Neural crest cell (in vitro differentiated cells): ENCODE measurements around the gene ZNF160. TPM values are rescaled to one million over a fixed set of nuclear protein-coding genes. Genes with fewer than 3 reads are reported as not detected.

ENCODE experiments used
- DNase-seq: peaks from one replicate; pipeline ENCODE4 v3.0.0; 2021; ENCODE audit warnings: low read depth, mixed read lengths, low spot score
- H3K27ac Mint-ChIP-seq: one replicate; pipeline ENCODE4 v1.8.0; 2021; ENCODE audit warnings: mild to moderate bottlenecking, mixed read lengths; ENCODE audit not compliant: unreplicated experiment
- H3K27me3 Mint-ChIP-seq: 2 replicates; pipeline ENCODE4 v1.8.0; 2021; ENCODE audit warnings: low read depth, mild to moderate bottlenecking, mixed read lengths
- H3K36me3 Mint-ChIP-seq: 2 replicates; pipeline ENCODE4 v1.8.0; 2021; ENCODE audit warnings: low read depth, mild to moderate bottlenecking, mixed read lengths
- H3K4me1 Mint-ChIP-seq: 2 replicates; pipeline ENCODE4 v1.8.0; 2021; ENCODE audit warnings: mixed read lengths
- H3K4me3 Mint-ChIP-seq: one replicate; pipeline ENCODE4 v1.8.0; 2021; ENCODE audit warnings: mild to moderate bottlenecking, mixed read lengths
- H3K9me3 Mint-ChIP-seq: 2 replicates; pipeline ENCODE4 v1.8.0; 2021; ENCODE audit warnings: mixed read lengths
- total RNA-seq: library from RNA; stranded (reverse); gene quantifications from 2 replicates; pipeline ENCODE4 v1.2.1, GENCODE V29; 2021
- TF ChIP-seq, protein P1 (sequence below): fragments of 200-600 bp; sonication (generic); conservative IDR thresholded peaks from 2 replicates; pipeline ENCODE4 v1.5.0; 2021; ENCODE audit warnings: antibody characterized with exemption, mild to moderate bottlenecking

ZNF160 gene
- total RNA-seq, 1 donor from 2014 or later, result 22.7 TPM

DNA sequence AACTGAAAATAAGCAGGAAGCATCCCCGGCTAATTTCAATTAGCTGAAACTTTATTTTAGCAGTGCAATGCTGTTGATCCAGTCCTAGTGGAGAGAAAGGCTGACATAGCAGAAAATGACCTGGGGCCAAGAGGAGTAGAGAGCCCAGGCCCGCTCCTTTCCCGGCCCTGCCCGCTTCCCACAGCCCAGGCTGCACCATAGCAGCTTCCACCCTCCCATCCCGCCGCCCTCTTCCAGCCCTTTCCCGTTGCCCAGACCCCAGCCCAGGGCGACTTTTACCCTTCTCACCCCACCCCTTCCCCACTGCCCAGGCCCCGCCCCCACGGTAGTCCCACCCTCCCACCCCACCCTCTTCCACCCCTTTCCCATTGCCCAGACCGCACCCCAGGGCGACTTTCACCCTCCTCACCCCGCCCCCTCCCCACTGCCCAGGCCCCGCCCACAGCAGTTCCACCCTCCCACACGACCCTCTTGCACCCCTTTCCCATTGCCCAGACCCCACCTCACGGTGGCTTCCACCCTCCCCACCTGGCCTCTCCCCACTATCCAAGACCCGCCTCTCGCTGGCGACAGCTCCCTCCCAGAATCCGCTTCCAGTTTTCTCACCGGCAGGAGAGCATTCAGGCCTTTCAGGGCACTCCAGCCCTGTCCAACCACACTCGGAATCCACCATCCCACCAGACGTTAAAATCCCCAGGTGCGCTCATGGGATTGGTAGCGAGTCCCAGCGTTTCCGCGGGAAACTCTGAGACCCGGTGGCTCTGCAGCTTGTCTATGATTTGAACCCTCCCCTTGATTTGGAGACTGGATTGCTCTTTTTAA, 8.3 kb downstream of the ZNF160 start:
- H3K36me3 Mint-ChIP-seq, result peaks cover 17% of the 10 kb centered on the region
- no peak overlapping the region for H3K27ac Mint-ChIP-seq
- H3K9me3 Mint-ChIP-seq, result no peaks in the 10 kb centered on the region
- DNase-seq, result no peak
- peaks cover 6% of the 10 kb centered on the region for H3K4me1 Mint-ChIP-seq
- TF ChIP-seq, protein P1, sequence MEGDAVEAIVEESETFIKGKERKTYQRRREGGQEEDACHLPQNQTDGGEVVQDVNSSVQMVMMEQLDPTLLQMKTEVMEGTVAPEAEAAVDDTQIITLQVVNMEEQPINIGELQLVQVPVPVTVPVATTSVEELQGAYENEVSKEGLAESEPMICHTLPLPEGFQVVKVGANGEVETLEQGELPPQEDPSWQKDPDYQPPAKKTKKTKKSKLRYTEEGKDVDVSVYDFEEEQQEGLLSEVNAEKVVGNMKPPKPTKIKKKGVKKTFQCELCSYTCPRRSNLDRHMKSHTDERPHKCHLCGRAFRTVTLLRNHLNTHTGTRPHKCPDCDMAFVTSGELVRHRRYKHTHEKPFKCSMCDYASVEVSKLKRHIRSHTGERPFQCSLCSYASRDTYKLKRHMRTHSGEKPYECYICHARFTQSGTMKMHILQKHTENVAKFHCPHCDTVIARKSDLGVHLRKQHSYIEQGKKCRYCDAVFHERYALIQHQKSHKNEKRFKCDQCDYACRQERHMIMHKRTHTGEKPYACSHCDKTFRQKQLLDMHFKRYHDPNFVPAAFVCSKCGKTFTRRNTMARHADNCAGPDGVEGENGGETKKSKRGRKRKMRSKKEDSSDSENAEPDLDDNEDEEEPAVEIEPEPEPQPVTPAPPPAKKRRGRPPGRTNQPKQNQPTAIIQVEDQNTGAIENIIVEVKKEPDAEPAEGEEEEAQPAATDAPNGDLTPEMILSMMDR, result no peak
- H3K4me3 Mint-ChIP-seq, result peak overlapping the region; percentile 47
- no peaks in the 10 kb centered on the region for H3K27me3 Mint-ChIP-seq

DNA sequence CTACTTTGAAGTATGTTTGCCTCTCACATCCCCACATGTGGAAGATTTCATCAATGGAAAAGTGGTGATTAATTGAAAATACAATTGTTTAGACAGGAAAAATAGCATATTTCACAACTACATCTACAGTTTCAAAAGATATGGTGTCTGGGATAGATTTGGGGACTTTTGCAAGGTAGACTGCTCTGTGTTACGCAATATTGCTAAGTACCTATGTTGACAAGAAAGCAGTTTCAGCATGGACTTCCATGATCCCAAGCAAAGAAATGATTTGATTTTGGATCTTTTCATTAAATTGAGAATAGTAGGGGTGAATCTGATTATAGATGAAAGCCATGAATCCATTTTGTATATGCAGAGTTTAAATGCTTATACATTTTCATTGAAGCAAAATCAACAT, 10.5 kb downstream of the ZNF160 start:
- Mint-ChIP-seq H3K4me1 (peaks cover 6% of the 10 kb centered on the region), H3K4me3 (no peak overlapping the region), H3K9me3 (no peaks in the 10 kb centered on the region), H3K36me3 (peaks cover 15% of the 10 kb centered on the region), H3K27me3 (no peaks in the 10 kb centered on the region), H3K27ac (no peak overlapping the region)
- no peak for DNase-seq
- TF ChIP-seq, protein P1, result no peak

- Mint-ChIP-seq H3K36me3 (peaks cover 12% of the 10 kb centered on the region), H3K4me3 (no peak overlapping the region), H3K27ac (no peak overlapping the region), H3K27me3 (no peaks in the 10 kb centered on the region), H3K9me3 (no peaks in the 10 kb centered on the region), H3K4me1 (peaks cover 7% of the 10 kb centered on the region)
- TF ChIP-seq, protein P1, result no peak
- no peak for DNase-seq
These were observed 11.6 kb downstream of the ZNF160 start for GRCh38 chr19:53091413-53092254.

DNA sequence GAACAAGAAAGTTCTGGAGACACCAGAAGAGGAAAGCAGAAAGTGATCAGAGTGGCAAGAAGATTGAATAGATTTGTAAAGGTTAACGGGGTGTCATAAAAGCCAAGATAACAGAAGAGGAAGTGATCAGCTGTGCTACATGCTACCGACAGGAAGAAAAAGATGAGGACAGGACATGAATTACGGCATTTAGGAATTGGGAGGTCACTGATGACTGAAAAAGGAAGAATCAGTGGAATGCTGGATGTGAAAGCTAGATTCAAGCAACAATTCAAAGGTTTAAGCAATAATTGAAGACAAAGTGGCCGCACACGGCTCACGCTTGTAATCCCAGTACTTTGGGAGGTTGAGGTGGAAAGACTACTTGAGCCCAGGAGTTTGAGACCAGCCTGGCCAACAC, 15.1 kb downstream of the ZNF160 start:
- H3K27me3 Mint-ChIP-seq, result no peaks in the 10 kb centered on the region
- H3K27ac Mint-ChIP-seq, result no peak overlapping the region
- peaks cover 4% of the 10 kb centered on the region for H3K4me1 Mint-ChIP-seq
- TF ChIP-seq, protein P1, result no peak
- peaks cover 15% of the 10 kb centered on the region for H3K36me3 Mint-ChIP-seq
- DNase-seq, result no peak
- no peak overlapping the region for H3K4me3 Mint-ChIP-seq
- H3K9me3 Mint-ChIP-seq, result no peaks in the 10 kb centered on the region

DNA sequence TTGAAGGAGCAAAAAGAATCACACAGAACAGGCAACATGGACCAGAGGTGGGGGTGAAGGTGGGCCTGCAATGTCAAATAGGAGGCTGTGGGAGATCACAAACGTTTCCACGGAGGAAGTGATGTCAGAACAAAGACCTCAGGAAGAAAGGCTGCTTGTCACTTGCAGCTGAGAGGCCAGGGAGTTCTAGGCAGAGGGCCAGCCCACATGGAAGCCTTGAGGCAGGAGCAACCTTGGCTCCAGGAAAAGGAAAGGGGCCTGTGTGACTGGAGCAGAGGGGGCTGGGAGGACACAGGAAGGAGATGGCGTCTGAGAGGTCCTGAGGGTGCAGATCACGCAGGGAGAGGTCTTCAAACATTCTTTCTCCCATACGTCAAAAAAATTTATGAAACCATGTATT, 16.3 kb downstream of the ZNF160 start:
- Mint-ChIP-seq H3K9me3 (no peaks in the 10 kb centered on the region), H3K27me3 (no peaks in the 10 kb centered on the region), H3K4me3 (no peak overlapping the region), H3K4me1 (peaks cover 4% of the 10 kb centered on the region), H3K27ac (peak overlapping the region; percentile 86), H3K36me3 (peaks cover 24% of the 10 kb centered on the region)
- DNase-seq, result no peak
- TF ChIP-seq, protein P1, result no peak
